K562 treated with DMSO at 1 percent for 24 hours (cell line): ENCODE measurements around the gene NUDCD2. TPM values are rescaled to one million over a fixed set of nuclear protein-coding genes. Genes with fewer than 3 reads are reported as not detected.

Experiments
- total RNA-seq: library from RNA; unstranded; fragments of 300-600 nt; gene quantifications from 2 replicates; pipeline ENCODE4 v1.2.3, GENCODE V29; 2022; ENCODE audit warnings: low read depth; ENCODE audit not compliant: insufficient read depth

The NUDCD2 gene
- 21.9 and 34.4 TPM in 2 replicates for total RNA-seq

GRCh38 chr5:163459819-163460561 lies at the start of gene NUDCD2:
Gene NUDCD2 (minus strand): TSS chr5:163460102. CDS start chr5:163460050, 52 bp downstream.

DNA sequence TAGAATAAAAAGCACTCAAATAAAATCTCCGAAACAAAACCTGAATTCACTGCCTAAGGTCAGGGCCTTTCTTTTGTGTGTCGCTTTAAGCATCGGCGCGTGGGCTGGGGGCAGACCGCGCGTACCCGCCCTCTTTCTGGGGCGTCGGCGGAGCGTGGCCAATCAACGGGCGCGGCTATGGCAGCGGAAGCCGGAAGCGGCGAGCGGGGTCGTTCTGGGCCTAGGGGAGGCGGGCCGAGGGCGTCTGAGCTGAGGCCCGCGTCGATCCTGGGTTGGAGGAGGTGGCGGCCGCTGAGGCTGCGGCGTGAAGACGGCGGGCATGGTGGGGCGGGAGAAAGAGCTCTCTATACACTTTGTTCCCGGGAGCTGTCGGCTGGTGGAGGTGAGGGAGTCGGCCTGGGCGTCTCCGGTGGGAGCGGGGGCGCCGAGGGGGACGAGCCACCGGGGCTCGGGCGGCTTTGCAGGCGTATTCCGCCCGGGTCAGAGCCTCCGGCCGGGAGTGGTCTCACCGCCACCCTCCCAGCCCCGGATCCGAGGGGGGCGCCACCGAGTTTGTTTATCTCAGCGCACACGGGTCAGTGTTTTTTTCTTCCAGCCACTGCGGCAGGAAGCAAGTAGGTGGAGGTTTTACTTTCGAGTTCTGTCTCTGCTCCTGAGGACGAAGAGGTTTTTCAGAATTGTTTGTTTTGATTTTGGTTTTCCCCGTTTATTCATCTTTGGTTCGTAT lies 45.6 kb upstream of the NUDCD2 start, which contains the start of gene MAT2B:
MAT2B (plus strand) TSS at position 252 of the 727 bp plus-strand sequence; CDS start at position 320, 68 bp downstream.

DNA sequence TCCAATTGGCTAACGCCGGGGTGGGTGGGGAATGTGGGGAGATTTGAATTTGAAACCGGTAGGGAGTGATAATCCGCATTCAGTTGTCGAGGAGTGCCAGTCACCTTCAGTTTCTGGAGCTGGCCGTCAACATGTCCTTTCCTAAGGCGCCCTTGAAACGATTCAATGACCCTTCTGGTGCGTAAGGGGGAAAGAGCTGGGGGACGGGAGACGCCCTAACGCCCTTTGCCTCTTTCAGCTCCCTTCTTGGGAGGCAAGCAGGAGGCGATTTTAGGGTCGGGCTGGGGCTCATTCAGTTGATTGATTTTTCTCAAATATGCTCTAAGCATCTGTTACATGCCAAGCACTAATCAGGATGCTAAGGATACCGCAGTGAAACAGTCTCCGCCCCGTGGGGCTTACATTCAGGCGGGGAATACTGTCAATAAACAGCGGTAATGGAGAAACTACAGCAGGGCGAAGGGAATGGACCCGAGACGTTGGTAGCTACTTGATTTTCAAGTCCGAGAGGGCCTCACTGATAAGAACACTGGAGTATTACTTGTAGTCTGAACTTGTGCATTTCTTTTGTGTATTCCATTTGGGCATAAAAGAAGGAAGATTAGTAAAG lies 765 bp upstream of the NUDCD2 start, which contains the start of gene HMMR:
HMMR (plus strand) TSS at position 71 of the 610 bp plus-strand sequence; CDS start at position 132, 61 bp downstream.

DNA sequence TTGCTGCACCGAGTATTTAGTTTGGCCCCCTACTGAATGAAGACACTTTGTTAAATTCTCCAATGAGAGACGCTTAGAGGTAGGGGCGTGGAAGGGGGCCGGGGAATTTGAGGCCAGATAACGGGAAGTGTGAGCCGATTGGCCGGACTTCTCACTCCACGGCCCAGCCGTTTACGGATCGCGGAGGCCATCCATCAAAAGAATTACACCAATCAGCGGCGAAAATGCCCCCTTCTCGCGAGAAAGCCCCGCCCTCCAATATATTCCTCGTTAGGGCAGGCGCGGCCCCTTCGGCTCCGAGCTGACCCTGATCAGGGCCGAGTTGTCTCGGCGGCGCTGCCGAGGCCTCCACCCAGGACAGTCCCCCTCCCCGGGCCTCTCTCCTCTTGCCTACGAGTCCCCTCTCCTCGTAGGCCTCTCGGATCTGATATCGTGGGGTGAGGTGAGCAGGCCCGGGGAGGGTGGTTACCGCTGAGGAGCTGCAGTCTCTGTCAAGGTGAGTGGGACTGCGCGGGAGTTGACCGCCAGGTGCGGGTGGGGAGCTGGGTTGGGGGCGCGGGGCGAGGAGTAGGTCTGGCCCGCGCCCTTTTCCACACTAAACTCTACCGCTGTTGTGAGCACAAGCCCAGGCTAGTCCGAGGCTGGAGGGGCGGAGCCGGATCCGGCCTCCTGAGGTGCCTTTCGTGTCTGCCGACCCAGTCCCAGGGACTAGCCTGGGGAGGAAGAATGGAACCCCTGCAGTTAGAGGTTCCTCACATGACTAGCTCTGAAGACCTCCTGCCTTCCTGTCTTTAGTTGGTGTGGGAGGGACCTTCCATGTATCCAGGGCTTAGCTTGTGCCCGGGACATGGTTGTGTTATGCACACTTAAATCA lies 22.4 kb downstream of the NUDCD2 start, which contains the start of gene CCNG1:
CCNG1 (plus strand) TSS at position 287 of the 874 bp plus-strand sequence. CDS start 1,662 bp downstream, outside the sequence.

Other genes starting within 250 kb of the NUDCD2 start
- 118 and 137 TPM in 2 replicates for gene CCNG1, start 22.5 kb downstream of the NUDCD2 start, total RNA-seq
- 28.8 and 37.6 TPM in 2 replicates for gene HMMR, start 530 bp upstream of the NUDCD2 start, total RNA-seq
- 26.0 and 30.9 TPM in 2 replicates for gene MAT2B, start 45.5 kb upstream of the NUDCD2 start, total RNA-seq